Caco-2 (cell line): ENCODE data around the gene UXS1. TPM values are rescaled to one million over a fixed set of nuclear protein-coding genes. Genes with fewer than 3 reads are reported as not detected.

Experiments
- BruUV-seq: library from RNA; stranded (reverse); fragments of 400-500 nt; replicated peaks from 2 replicates; lab custom pipeline; 2021; lab: Mats Ljungman, UMichigan
- CTCF ChIA-PET: fragments of 300-600 bp; sonication (Branson Sonifier 250); formaldehyde crosslinking; loops from one replicate; lab custom pipeline; 2022; ENCODE audit warnings: antibody characterized with exemption; lab: Charles Lee
- POLR2A ChIA-PET: fragments of 300-600 bp; sonication (Branson Sonifier 250); formaldehyde crosslinking; loops from one replicate; lab custom pipeline; 2022; ENCODE audit warnings: antibody characterized with exemption; lab: Charles Lee
- DNase-seq, 2 experiments: peaks; one replicate each; pipeline versions ENCODE4 v3.0.0 to v3.0.0-alpha.2; 2020 to 2022
- H3K27me3 ChIP-seq: replicated peaks from 2 replicates; pipeline ENCODE4 v1.6.0; 2011; ENCODE audit warnings: low read length; ENCODE audit not compliant: control insufficient read depth, insufficient read depth
- H3K36me3 ChIP-seq: 2 replicates; pipeline ENCODE4 v1.5.1; 2011; ENCODE audit warnings: low read length; ENCODE audit not compliant: control insufficient read depth, insufficient read depth
- H3K4me1 ChIP-seq: fragments of 250-450 bp; sonication (Bioruptor Pico); 2 replicates; pipeline ENCODE4 v1.5.1; 2020; ENCODE audit warnings: mild to moderate bottlenecking
- H3K4me3 ChIP-seq: 2 replicates; pipeline ENCODE4 v1.5.1; 2011; ENCODE audit warnings: low read depth, mild to moderate bottlenecking, control low read depth, low read length
- H3K9me3 ChIP-seq: fragments of 250-450 bp; sonication (Bioruptor Pico); 2 replicates; pipeline ENCODE4 v1.5.1; 2020; ENCODE audit warnings: mild to moderate bottlenecking, moderate library complexity
- H3K27ac Mint-ChIP-seq: one replicate; pipeline ENCODE4 v1.8.0; 2022; ENCODE audit warnings: mixed read lengths; ENCODE audit not compliant: unreplicated experiment
- H3K27me3 Mint-ChIP-seq: one replicate; pipeline ENCODE4 v1.8.0; 2022; ENCODE audit warnings: mixed read lengths; ENCODE audit not compliant: insufficient read depth, unreplicated experiment
- H3K36me3 Mint-ChIP-seq: one replicate; pipeline ENCODE4 v1.8.0; 2022; ENCODE audit warnings: mild to moderate bottlenecking, mixed read lengths; ENCODE audit not compliant: insufficient read depth, unreplicated experiment
- H3K4me1 Mint-ChIP-seq: one replicate; pipeline ENCODE4 v1.8.0; 2022; ENCODE audit warnings: low read depth, mixed read lengths; ENCODE audit not compliant: unreplicated experiment
- H3K4me3 Mint-ChIP-seq: one replicate; pipeline ENCODE4 v1.8.0; 2022; ENCODE audit warnings: mild to moderate bottlenecking, moderate library complexity, mixed read lengths; ENCODE audit not compliant: unreplicated experiment
- H3K9me3 Mint-ChIP-seq: one replicate; pipeline ENCODE4 v1.8.0; 2022; ENCODE audit warnings: mixed read lengths; ENCODE audit not compliant: unreplicated experiment
- intact Hi-C: fragments of 100-400 bp; cut with micrococcal nuclease; formaldehyde crosslinking; loops from one replicate; pipeline ENCODE4 v1.10.0; 2022; ENCODE audit not compliant: unreplicated experiment
- total RNA-seq: library from RNA; stranded (reverse); gene quantifications from 2 replicates; pipeline ENCODE4 v1.2.3, GENCODE V29; 2022
- TF ChIP-seq, protein P1 (sequence below), 2 experiments: fragments of 200-600 bp in 1 of 2; IDR thresholded peaks; 1 replicate in 1 of 2; 2 replicates in 1 of 2; pipeline versions ENCODE4 v1.5.1 to v1.8.0; 2011 to 2022; ENCODE audit warnings: antibody characterized with exemption in 1 of 2, control low read depth in 1 of 2, inconsistent platforms in 1 of 2, low read depth in 1 of 2, low read length in 1 of 2, mild to moderate bottlenecking in 1 of 2, moderate library complexity in 1 of 2; ENCODE audit not compliant: insufficient read depth in 1 of 2, severe bottlenecking in 1 of 2, unreplicated experiment in 1 of 2

The UXS1 gene
- total RNA-seq, 1 experiment from 2014 or later: 72.7 TPM

DNA sequence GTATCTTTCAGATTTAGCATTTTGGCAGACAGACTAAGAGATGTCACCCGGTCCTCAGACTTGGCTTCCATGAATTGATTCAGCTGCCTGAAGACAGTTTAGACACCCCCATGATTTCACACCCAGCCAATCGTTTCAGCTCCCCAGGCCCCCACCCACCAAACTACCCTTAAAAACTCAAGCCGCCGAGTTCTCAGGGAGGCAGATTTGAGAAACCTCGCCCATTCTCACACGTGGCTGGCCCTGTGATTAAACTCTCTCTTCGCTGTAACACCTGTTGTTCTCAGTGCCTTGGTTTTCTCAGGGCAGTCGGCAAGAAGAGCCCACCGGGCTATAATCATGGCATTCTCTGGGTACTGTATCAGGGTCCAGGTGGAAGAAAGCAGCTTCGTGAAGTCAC, 35.2 kb downstream of the UXS1 start:
- intact Hi-C loops: no loop called here
- TF ChIP-seq, protein P1, sequence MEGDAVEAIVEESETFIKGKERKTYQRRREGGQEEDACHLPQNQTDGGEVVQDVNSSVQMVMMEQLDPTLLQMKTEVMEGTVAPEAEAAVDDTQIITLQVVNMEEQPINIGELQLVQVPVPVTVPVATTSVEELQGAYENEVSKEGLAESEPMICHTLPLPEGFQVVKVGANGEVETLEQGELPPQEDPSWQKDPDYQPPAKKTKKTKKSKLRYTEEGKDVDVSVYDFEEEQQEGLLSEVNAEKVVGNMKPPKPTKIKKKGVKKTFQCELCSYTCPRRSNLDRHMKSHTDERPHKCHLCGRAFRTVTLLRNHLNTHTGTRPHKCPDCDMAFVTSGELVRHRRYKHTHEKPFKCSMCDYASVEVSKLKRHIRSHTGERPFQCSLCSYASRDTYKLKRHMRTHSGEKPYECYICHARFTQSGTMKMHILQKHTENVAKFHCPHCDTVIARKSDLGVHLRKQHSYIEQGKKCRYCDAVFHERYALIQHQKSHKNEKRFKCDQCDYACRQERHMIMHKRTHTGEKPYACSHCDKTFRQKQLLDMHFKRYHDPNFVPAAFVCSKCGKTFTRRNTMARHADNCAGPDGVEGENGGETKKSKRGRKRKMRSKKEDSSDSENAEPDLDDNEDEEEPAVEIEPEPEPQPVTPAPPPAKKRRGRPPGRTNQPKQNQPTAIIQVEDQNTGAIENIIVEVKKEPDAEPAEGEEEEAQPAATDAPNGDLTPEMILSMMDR (IDR thresholded peaks at IDR 0.05; ENCODE audit: insufficient read depth in 1 of 2, low read depth in 1 of 2, low read length in 1 of 2, severe bottlenecking in 1 of 2, unreplicated experiment in 1 of 2): no peak
- peaks cover 6% of the 10 kb centered on the region for H3K9me3 Mint-ChIP-seq
- no peaks in the 10 kb centered on the region for H3K27me3 ChIP-seq
- peaks cover 10% of the 10 kb centered on the region for H3K9me3 ChIP-seq
- H3K36me3 ChIP-seq: peaks cover 8% of the 10 kb centered on the region
- no peaks in the 10 kb centered on the region for H3K27me3 Mint-ChIP-seq
- H3K36me3 Mint-ChIP-seq: peaks cover 63% of the 10 kb centered on the region
- no peak for DNase-seq
- peaks cover 31% of the 10 kb centered on the region for H3K4me1 ChIP-seq
- no TSS peak for BruUV-seq
- H3K4me3 ChIP-seq: no peak overlapping the region
- H3K27ac Mint-ChIP-seq: no peak overlapping the region
- no peak overlapping the region for H3K4me3 Mint-ChIP-seq
- CTCF ChIA-PET: no interaction called here
- POLR2A ChIA-PET: no interaction called here
- peaks cover 33% of the 10 kb centered on the region for H3K4me1 Mint-ChIP-seq

DNA sequence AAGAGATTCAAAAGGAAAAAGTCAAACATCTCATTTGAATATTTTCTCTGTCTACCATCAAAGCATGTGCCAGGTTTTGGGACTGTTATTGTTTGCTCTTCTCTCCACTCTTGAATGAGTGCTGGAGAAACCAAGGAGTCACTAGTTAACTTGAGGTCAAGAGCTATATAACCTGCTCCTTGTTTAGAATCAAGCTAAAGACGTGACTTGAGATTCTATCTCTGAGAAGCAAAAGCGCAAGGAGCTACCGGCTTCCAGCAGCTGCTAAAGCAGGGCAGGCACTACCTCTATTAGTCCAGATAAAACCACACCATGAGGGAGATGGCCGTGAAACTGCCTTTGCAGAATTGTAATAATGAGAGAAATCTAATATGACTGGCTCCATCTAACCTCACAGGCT, 36.0 kb downstream of the UXS1 start:
- no peak overlapping the region for H3K4me3 ChIP-seq
- POLR2A ChIA-PET: no interaction called here
- Mint-ChIP-seq H3K27ac (no peak overlapping the region), H3K4me1 (peaks cover 27% of the 10 kb centered on the region), H3K36me3 (peaks cover 63% of the 10 kb centered on the region), H3K9me3 (peaks cover 14% of the 10 kb centered on the region), H3K4me3 (no peak overlapping the region), H3K27me3 (no peaks in the 10 kb centered on the region)
- no peak for DNase-seq
- H3K27me3 ChIP-seq: no peaks in the 10 kb centered on the region
- peaks cover 16% of the 10 kb centered on the region for H3K9me3 ChIP-seq
- H3K36me3 ChIP-seq: peaks cover 8% of the 10 kb centered on the region
- TF ChIP-seq, protein P1 (IDR thresholded peaks at IDR 0.05; ENCODE audit: insufficient read depth in 1 of 2, low read depth in 1 of 2, low read length in 1 of 2, severe bottlenecking in 1 of 2, unreplicated experiment in 1 of 2): no peak
- CTCF ChIA-PET: no interaction called here
- H3K4me1 ChIP-seq: peaks cover 24% of the 10 kb centered on the region
- intact Hi-C loops: no loop called here
- no TSS peak for BruUV-seq

DNA sequence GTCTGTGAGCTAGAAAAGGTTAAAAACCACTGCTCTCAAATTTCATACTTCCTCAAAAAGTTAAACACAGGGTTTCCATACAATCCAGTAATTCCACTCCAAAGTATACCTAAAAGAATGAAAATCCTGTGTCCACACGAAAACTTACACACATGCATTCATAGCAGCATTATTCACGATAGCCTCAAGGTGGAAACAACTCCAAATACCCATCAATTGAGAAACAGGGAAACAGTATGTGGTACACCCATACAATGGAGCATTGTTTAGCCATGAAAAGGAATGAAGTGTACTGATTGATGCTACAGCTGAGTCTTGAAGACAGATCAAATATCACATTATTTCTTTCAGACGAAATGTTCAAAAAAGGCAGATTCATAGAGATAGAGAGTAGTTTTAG, 36.7 kb downstream of the UXS1 start:
- Mint-ChIP-seq H3K27me3 (no peaks in the 10 kb centered on the region), H3K36me3 (peaks cover 63% of the 10 kb centered on the region), H3K27ac (no peak overlapping the region), H3K4me1 (peaks cover 20% of the 10 kb centered on the region), H3K9me3 (peaks cover 21% of the 10 kb centered on the region), H3K4me3 (no peak overlapping the region)
- DNase-seq: no peak
- intact Hi-C loops: no loop called here
- Histone ChIP-seq H3K9me3 (peaks cover 16% of the 10 kb centered on the region), H3K4me1 (peaks cover 17% of the 10 kb centered on the region), H3K4me3 (no peak overlapping the region), H3K36me3 (peaks cover 8% of the 10 kb centered on the region), H3K27me3 (no peaks in the 10 kb centered on the region)
- no TSS peak for BruUV-seq
- ChIA-PET POLR2A (no interaction called here), CTCF (no interaction called here)
- TF ChIP-seq, protein P1 (IDR thresholded peaks at IDR 0.05; ENCODE audit: insufficient read depth in 1 of 2, low read depth in 1 of 2, low read length in 1 of 2, severe bottlenecking in 1 of 2, unreplicated experiment in 1 of 2): no peak
